IMR-90 (cell line): Measurements from ENCODE around the gene OR52K2. TPM values are rescaled to one million over a fixed set of nuclear protein-coding genes. Genes with fewer than 3 reads are reported as not detected.

ENCODE experiments used
- ATAC-seq: fragments of 200-7000 bp; cut with Tn5 transposase; 2 replicates; pipeline ENCODE4 v1.9.1; 2020; ENCODE audit warnings: low read depth, mild to moderate bottlenecking, moderate library complexity
- BruUV-seq: library from RNA; stranded (reverse); fragments of 400-500 nt; replicated peaks from 2 replicates; lab custom pipeline; 2021; lab: Mats Ljungman, UMichigan
- CTCF ChIA-PET: fragments of 300-600 bp; formaldehyde crosslinking; extraction: SDS; loops from one replicate; lab custom pipeline; 2021; ENCODE audit warnings: antibody characterized with exemption; lab: Yijun Ruan, JAX
- POLR2A ChIA-PET: fragments of 300-600 bp; sonication (Branson Sonifier 250); formaldehyde crosslinking; loops from one replicate; lab custom pipeline; 2022; ENCODE audit warnings: antibody characterized with exemption; ENCODE audit not compliant: unreplicated experiment; lab: Charles Lee
- DNase-seq: peaks from one replicate; pipeline ENCODE4 v3.0.0; 2013
- H2AFZ ChIP-seq: replicated peaks from 2 replicates; pipeline ENCODE3; 2013; ENCODE audit warnings: low read length, mild to moderate bottlenecking; ENCODE audit not compliant: poor library complexity
- H2AK5ac ChIP-seq: 2 replicates; pipeline ENCODE4 v1.6.1; 2013; ENCODE audit warnings: low read depth, low read length, inconsistent platforms
- H2AK9ac ChIP-seq: replicated peaks from 2 replicates; pipeline ENCODE3; 2013; ENCODE audit warnings: mild to moderate bottlenecking, low read depth, low read length, moderate library complexity; ENCODE audit not compliant: poor library complexity
- H2BK120ac ChIP-seq: 2 replicates; pipeline ENCODE4 v1.6.1; 2013; ENCODE audit warnings: low read depth, low read length, inconsistent platforms
- H2BK15ac ChIP-seq: 3 replicates; pipeline ENCODE4 v1.6.1; 2013; ENCODE audit warnings: low read depth, low read length, inconsistent platforms
- H2BK20ac ChIP-seq: 2 replicates; pipeline ENCODE4 v1.6.1; 2013; ENCODE audit warnings: low read depth, mild to moderate bottlenecking, inconsistent platforms, low read length, moderate library complexity
- H2BK5ac ChIP-seq: 2 replicates; pipeline ENCODE4 v1.6.1; 2013; ENCODE audit warnings: mild to moderate bottlenecking, low read depth, low read length, inconsistent platforms; ENCODE audit not compliant: poor library complexity, severe bottlenecking
- H3K14ac ChIP-seq: replicated peaks from 2 replicates; pipeline ENCODE4 v1.6.1; 2013; ENCODE audit warnings: low read depth, low read length, inconsistent platforms
- H3K18ac ChIP-seq: 2 replicates; pipeline ENCODE4 v1.6.1; 2013; ENCODE audit warnings: low read depth, low read length, control low read depth
- H3K23ac ChIP-seq: 2 replicates; pipeline ENCODE4 v1.6.1; 2013; ENCODE audit warnings: low read depth, low read length, inconsistent platforms
- H3K27ac ChIP-seq: 2 replicates; pipeline ENCODE4 v1.5.1; 2013; ENCODE audit warnings: mild to moderate bottlenecking, control low read depth, low read length; ENCODE audit not compliant: insufficient read depth
- H3K27me3 ChIP-seq: 2 replicates; pipeline ENCODE4 v1.6.1; 2013; ENCODE audit warnings: low read length; ENCODE audit not compliant: control insufficient read depth, insufficient read depth
- H3K36me3 ChIP-seq: 2 replicates; pipeline ENCODE4 v1.6.1; 2013; ENCODE audit warnings: low read length, mixed read lengths; ENCODE audit not compliant: control insufficient read depth, insufficient read depth
- H3K4ac ChIP-seq: 2 replicates; pipeline ENCODE4 v1.6.1; 2013; ENCODE audit warnings: low read depth, low read length, inconsistent platforms
- H3K4me1 ChIP-seq: 2 replicates; pipeline ENCODE4 v1.6.1; 2013; ENCODE audit warnings: low read length, mixed read lengths; ENCODE audit not compliant: control insufficient read depth, insufficient read depth
- H3K4me2 ChIP-seq: 2 replicates; pipeline ENCODE4 v1.6.1; 2013; ENCODE audit warnings: low read depth, mild to moderate bottlenecking, control low read depth, low read length, moderate library complexity
- H3K4me3 ChIP-seq: 2 replicates; pipeline ENCODE4 v1.5.1; 2013; ENCODE audit warnings: low read depth, mild to moderate bottlenecking, control low read depth, low read length, moderate library complexity; ENCODE audit not compliant: insufficient read depth
- H3K56ac ChIP-seq: 2 replicates; pipeline ENCODE4 v1.6.1; 2013; ENCODE audit warnings: low read length, inconsistent platforms; ENCODE audit not compliant: insufficient read depth; ENCODE audit errors: extremely low read depth
- H3K79me1 ChIP-seq, 2 experiments: 2 replicates each; pipeline ENCODE4 v1.6.1; 2013; ENCODE audit warnings: low read length in 2 of 2, inconsistent platforms in 1 of 2, low read depth in 1 of 2
- H3K9ac ChIP-seq: 2 replicates; pipeline ENCODE4 v1.6.1; 2013; ENCODE audit warnings: low read depth, low read length, control low read depth
- H3K9me1 ChIP-seq: 2 replicates; pipeline ENCODE4 v1.6.1; 2013; ENCODE audit warnings: low read length, inconsistent platforms; ENCODE audit not compliant: insufficient read depth
- H3K9me3 ChIP-seq: 2 replicates; pipeline ENCODE4 v1.6.1; 2013; ENCODE audit warnings: low read length; ENCODE audit not compliant: control insufficient read depth, insufficient read depth
- H4K20me1 ChIP-seq: 2 replicates; pipeline ENCODE4 v1.6.1; 2013; ENCODE audit warnings: low read length, inconsistent platforms; ENCODE audit not compliant: insufficient read depth
- H4K5ac ChIP-seq: 2 replicates; pipeline ENCODE4 v1.6.1; 2013; ENCODE audit warnings: mild to moderate bottlenecking, low read depth, low read length, control low read depth
- H4K8ac ChIP-seq, 2 experiments: 2 replicates each; pipeline ENCODE4 v1.6.1; 2013; ENCODE audit warnings: low read depth in 2 of 2, low read length in 2 of 2, control low read depth in 1 of 2, inconsistent platforms in 1 of 2
- H4K91ac ChIP-seq: 2 replicates; pipeline ENCODE4 v1.6.1; 2013; ENCODE audit warnings: low read depth, low read length, inconsistent platforms; ENCODE audit not compliant: insufficient read depth
- CEBPB ChIP-seq: IDR thresholded peaks from 2 replicates; pipeline ENCODE4 v1.6.1; 2012; ENCODE audit warnings: low read depth, low read length, improper control_type of control experiment
- CTCF ChIP-seq: conservative IDR thresholded peaks from 2 replicates; pipeline ENCODE4 v1.5.1; 2012; ENCODE audit warnings: mild to moderate bottlenecking, low read depth, low read length, improper control_type of control experiment
- ELK1 ChIP-seq: fragments of 150-350 bp; IDR thresholded peaks from 2 replicates; pipeline ENCODE4 v1.6.1; 2016; ENCODE audit warnings: low read depth, mild to moderate bottlenecking, low read length, moderate library complexity, borderline replicate concordance
- RAD21 ChIP-seq: IDR thresholded peaks from 2 replicates; pipeline ENCODE4 v1.6.1; 2012; ENCODE audit warnings: low read length, improper control_type of control experiment
- WGBS, 2 experiments: methylation state at CpG; one replicate each; pipeline versions ENCODE4 v1.1.5 to v1.1.7; 2013; ENCODE audit warnings: missing lambda C conversion rate in 2 of 2; ENCODE audit not compliant: insufficient read length in 1 of 2; ENCODE audit errors: extremely low coverage in 2 of 2; 5-methylcytosine and 5-hydroxymethylcytosine counted together
- dilution Hi-C: fragments of 300-500 bp; cut with HindIII; formaldehyde crosslinking; loops from one replicate; pipeline ENCODE4 v1.14.3; 2018; ENCODE audit warnings: low sequenced_read_pairs; ENCODE audit not compliant: unreplicated experiment
- in situ Hi-C: fragments of 300-500 bp; cut with MboI; formaldehyde crosslinking; loops from 3 replicates; pipeline ENCODE4 v1.14.3; 2019; ENCODE audit warnings: low sequenced_read_pairs, inconsistent platforms, mixed read lengths
- intact Hi-C: fragments of 100-400 bp; cut with micrococcal nuclease; formaldehyde crosslinking; loops from 2 replicates; pipeline ENCODE4 v1.10.0; 2022
- polyA plus RNA-seq, 3 experiments: library from polyadenylated mRNA; depleted of rRNA; stranded (reverse); fragments of >200 nt; gene quantifications; 2 replicates each; pipeline ENCODE4 v1.2.3, GENCODE V29; 2012; ENCODE audit warnings: low replicate concordance in 1 of 3
- total RNA-seq: library from RNA; depleted of rRNA; stranded (reverse); fragments of >200 nt; gene quantifications from 2 replicates; pipeline ENCODE4 v1.2.3, GENCODE V29; 2012

OR52K2 gene
- total and polyA plus RNA-seq, 2 of the 4 experiments (the other 2 are of a cell fraction) = not detected

- H4K20me1 ChIP-seq = no peaks in the 10 kb centered on the region
- ATAC-seq = no peak
- H3K56ac ChIP-seq = no peak overlapping the region
- no peak overlapping the region for H2AFZ ChIP-seq
- CTCF ChIA-PET = no interaction called here
- no peak for DNase-seq
- H3K14ac ChIP-seq = no peak overlapping the region
- no peak overlapping the region for H3K4ac ChIP-seq
- H3K4me1 ChIP-seq = no peaks in the 10 kb centered on the region
- TF ChIP-seq CTCF (no peak), RAD21 (no peak), CEBPB (peak; percentile 22; the same call in 1 of the 2 replicates), ELK1 (no peak)
- dilution Hi-C loops (no loop called here), intact Hi-C loops (no loop called here), in situ Hi-C loops (no loop called here)
- H3K23ac ChIP-seq = no peak overlapping the region
- H3K36me3 ChIP-seq = no peaks in the 10 kb centered on the region
- no peak overlapping the region for H2BK5ac ChIP-seq
- H3K4me2 ChIP-seq = no peak overlapping the region
- no peak overlapping the region for H3K4me3 ChIP-seq
- no peak overlapping the region for H2BK15ac ChIP-seq
- no peak overlapping the region for H3K9ac ChIP-seq
- H2BK120ac ChIP-seq = no peak overlapping the region
- WGBS, 2 experiments = no CpG with 5 or more reads among the region's 2 CpGs
- no peaks in the 10 kb centered on the region for H3K79me1 ChIP-seq
- BruUV-seq = no TSS peak
- H3K18ac ChIP-seq = no peak overlapping the region
- H2BK20ac ChIP-seq = no peak overlapping the region
- H2AK5ac ChIP-seq = no peak overlapping the region
- no peak overlapping the region for H4K8ac ChIP-seq
- H4K91ac ChIP-seq = no peak overlapping the region
- H3K27ac ChIP-seq = no peak overlapping the region
- no peaks in the 10 kb centered on the region for H3K27me3 ChIP-seq
- POLR2A ChIA-PET = no interaction called here
- H3K9me3 ChIP-seq = no peaks in the 10 kb centered on the region; the same call in 1 of the 2 replicates
- no peak overlapping the region for H4K5ac ChIP-seq
- no peaks in the 10 kb centered on the region for H3K9me1 ChIP-seq
- H2AK9ac ChIP-seq = no peak overlapping the region
These were observed 15.2 kb upstream of the OR52K2 start for GRCh38 chr11:4433856-4434255.
